GM23248 (cell line): ENCODE measurements around the gene GSG1L2. TPM values are rescaled to one million over a fixed set of nuclear protein-coding genes. Genes with fewer than 3 reads are reported as not detected.

Experiments
- DNase-seq: peaks from one replicate; pipeline ENCODE4 v3.0.0-alpha.2; 2015
- H2AFZ ChIP-seq: fragments of 200-600 bp; sonication (generic); 2 replicates; pipeline ENCODE4 v1.6.1; 2016; ENCODE audit warnings: antibody characterized with exemption
- H3F3A ChIP-seq: fragments of 200-600 bp; sonication (generic); 2 replicates; pipeline ENCODE4 v1.6.1; 2016; ENCODE audit warnings: mild to moderate bottlenecking, antibody characterized with exemption, mixed run types; ENCODE audit not compliant: insufficient read depth
- H3K27ac ChIP-seq: fragments of 200-600 bp; sonication (generic); 2 replicates; pipeline ENCODE4 v1.5.1; 2016; ENCODE audit warnings: mild to moderate bottlenecking
- H3K27me3 ChIP-seq: fragments of 200-600 bp; sonication (generic); replicated peaks from 2 replicates; pipeline ENCODE4 v1.6.1; 2016; ENCODE audit warnings: mild to moderate bottlenecking; ENCODE audit not compliant: insufficient read depth
- H3K36me3 ChIP-seq: fragments of 200-600 bp; sonication (generic); 2 replicates; pipeline ENCODE4 v1.6.1; 2016; ENCODE audit warnings: low read depth, mild to moderate bottlenecking
- H3K4me1 ChIP-seq: fragments of 200-600 bp; sonication (generic); 2 replicates; pipeline ENCODE4 v1.6.1; 2016; ENCODE audit warnings: mild to moderate bottlenecking; ENCODE audit not compliant: insufficient read depth
- H3K4me2 ChIP-seq: fragments of 200-600 bp; sonication (generic); one replicate; pipeline ENCODE4 v1.6.1; 2016; ENCODE audit warnings: mild to moderate bottlenecking; ENCODE audit not compliant: unreplicated experiment
- H3K4me3 ChIP-seq: fragments of 200-600 bp; sonication (generic); 2 replicates; pipeline ENCODE4 v1.5.1; 2016; ENCODE audit warnings: mild to moderate bottlenecking
- H3K79me2 ChIP-seq: fragments of 200-600 bp; sonication (generic); 2 replicates; pipeline ENCODE4 v1.6.1; 2016; ENCODE audit warnings: mild to moderate bottlenecking; ENCODE audit not compliant: insufficient read depth
- H3K9ac ChIP-seq: fragments of 200-600 bp; sonication (generic); 2 replicates; pipeline ENCODE4 v1.6.1; 2016; ENCODE audit warnings: mild to moderate bottlenecking
- H3K9me2 ChIP-seq: fragments of 200-600 bp; sonication (generic); 2 replicates; pipeline ENCODE4 v1.6.1; 2016; ENCODE audit warnings: mixed run types, mild to moderate bottlenecking, moderate library complexity; ENCODE audit not compliant: insufficient read depth
- H3K9me3 ChIP-seq: fragments of 200-600 bp; sonication (generic); one replicate; pipeline ENCODE4 v1.6.1; 2017; ENCODE audit warnings: low read depth
- H4K20me1 ChIP-seq: fragments of 200-600 bp; sonication (generic); 2 replicates; pipeline ENCODE4 v1.6.0; 2016; ENCODE audit not compliant: insufficient read depth
- EZH2 ChIP-seq: fragments of 200-600 bp; sonication (generic); IDR thresholded peaks from 2 replicates; pipeline ENCODE4 v1.6.1; 2018; ENCODE audit warnings: antibody characterized with exemption, mild to moderate bottlenecking; ENCODE audit not compliant: insufficient read depth, poor library complexity, severe bottlenecking
- EZH2phosphoT487 ChIP-seq: fragments of 200-600 bp; sonication (generic); IDR thresholded peaks from 2 replicates; pipeline ENCODE4 v1.6.1; 2018; ENCODE audit warnings: antibody characterized with exemption, moderate library complexity, mild to moderate bottlenecking, low read depth; ENCODE audit not compliant: insufficient read depth
- WGBS, 2 experiments: methylation state at CpG; one replicate each; pipeline ENCODE4 v1.1.6; 2015 to 2017; ENCODE audit warnings: low lambda C conversion rate in 2 of 2, low coverage in 1 of 2; ENCODE audit errors: missing lambda C conversion rate in 2 of 2; 5-methylcytosine and 5-hydroxymethylcytosine counted together
- in situ Hi-C: fragments of 300-500 bp; cut with MboI; formaldehyde crosslinking; loops from 2 replicates; pipeline ENCODE4 v1.15.0; 2020
- polyA plus RNA-seq: library from polyadenylated mRNA; unstranded; fragments of >200 nt; fragmentation: Nextera tagmentation; extraction: Ambion mirVana; gene quantifications from 2 replicates; pipeline ENCODE4 v1.2.1, GENCODE V29; 2016
- total RNA-seq: library from RNA; depleted of rRNA; stranded (reverse); fragments of >200 nt; shearing (Covaris generic); gene quantifications from 2 replicates; pipeline ENCODE4 v1.2.3, GENCODE V29; 2014

GSG1L2 gene
- total and polyA plus RNA-seq, 2 experiments from 2014 or later = not detected

- in situ Hi-C loops = no loop called here
- Histone ChIP-seq H3K36me3 (no peaks in the 10 kb centered on the region), H3K4me3 (no peak overlapping the region), H3K27me3 (no peaks in the 10 kb centered on the region; the same call in 1 of the 2 replicates), H3K4me1 (no peaks in the 10 kb centered on the region), H3K9ac (no peak overlapping the region), H3K27ac (no peak overlapping the region), H3K4me2 (no peak overlapping the region), H2AFZ (no peak overlapping the region), H3F3A (no peaks in the 10 kb centered on the region), H3K79me2 (no peaks in the 10 kb centered on the region), H4K20me1 (no peaks in the 10 kb centered on the region), H3K9me2 (no peaks in the 10 kb centered on the region), H3K9me3 (no peaks in the 10 kb centered on the region)
- TF ChIP-seq EZH2 = no peak
- no peak for TF ChIP-seq EZH2phosphoT487
- DNase-seq = no peak
- WGBS, 2 experiments = 34 to 39% methylated on average over 4 of the region's 4 CpGs
These were observed 11.6 kb downstream of the GSG1L2 start for GRCh38 chr17:9810100-9810949.

DNA sequence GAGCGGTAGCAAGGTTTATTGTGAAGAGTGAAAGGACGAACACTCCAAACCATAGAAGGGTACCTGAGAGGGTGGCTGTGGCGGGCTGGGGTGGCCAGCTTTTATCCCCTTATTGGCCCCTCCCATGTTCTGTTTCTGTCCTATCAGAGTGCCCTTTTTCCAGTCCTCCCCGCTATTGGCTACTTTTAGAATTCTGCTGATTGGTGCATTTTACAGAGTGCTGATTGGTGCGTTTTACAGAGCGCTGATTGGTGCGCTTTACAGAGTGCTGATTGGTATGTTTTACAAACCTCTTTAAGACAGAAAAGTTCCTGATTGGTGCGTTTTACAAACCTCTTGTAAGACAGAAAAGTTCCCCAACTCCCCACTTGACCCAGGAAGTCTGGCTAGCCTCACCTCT lies 12.5 kb downstream of the GSG1L2 start:
- Histone ChIP-seq H3K9me2 (no peaks in the 10 kb centered on the region), H3F3A (no peaks in the 10 kb centered on the region), H3K9ac (no peak overlapping the region), H3K36me3 (no peaks in the 10 kb centered on the region), H3K4me1 (no peaks in the 10 kb centered on the region), H3K4me2 (no peak overlapping the region), H4K20me1 (no peaks in the 10 kb centered on the region), H3K4me3 (no peak overlapping the region), H3K27ac (no peak overlapping the region), H3K9me3 (no peaks in the 10 kb centered on the region), H2AFZ (no peak overlapping the region), H3K27me3 (no peaks in the 10 kb centered on the region; the same call in 1 of the 2 replicates), H3K79me2 (no peaks in the 10 kb centered on the region)
- DNase-seq = no peak
- in situ Hi-C loops = no loop called here
- TF ChIP-seq EZH2phosphoT487 (no peak), EZH2 (no peak)
- 70 to 74% methylated on average over 8 of the region's 8 CpGs for WGBS, 2 experiments

DNA sequence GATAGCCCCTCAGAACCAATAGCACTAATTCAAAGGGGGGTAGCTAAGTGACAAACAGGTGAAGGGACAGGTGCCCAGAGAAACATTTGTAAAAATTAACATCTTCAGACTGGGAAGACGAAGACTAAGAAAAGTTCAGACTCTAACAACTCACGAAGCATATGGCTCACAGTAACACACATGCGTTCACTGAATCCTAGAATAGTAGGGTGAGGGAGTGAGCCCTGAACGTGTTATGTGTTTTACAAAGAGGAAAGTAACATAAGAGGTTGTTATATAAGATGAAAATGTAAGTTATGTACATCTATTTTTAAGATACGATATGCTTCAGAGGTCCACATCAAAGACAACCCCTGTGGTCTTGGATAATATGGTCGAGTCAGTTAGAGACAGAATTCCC lies 15.2 kb downstream of the GSG1L2 start:
- Histone ChIP-seq H3K9ac (no peak overlapping the region), H3K27ac (no peak overlapping the region), H3K4me2 (no peak overlapping the region), H2AFZ (no peak overlapping the region), H3K27me3 (peaks cover 5% of the 10 kb centered on the region), H3K9me2 (no peaks in the 10 kb centered on the region), H3K79me2 (no peaks in the 10 kb centered on the region), H3F3A (no peaks in the 10 kb centered on the region), H3K36me3 (no peaks in the 10 kb centered on the region), H4K20me1 (no peaks in the 10 kb centered on the region), H3K4me3 (no peak overlapping the region), H3K4me1 (no peaks in the 10 kb centered on the region), H3K9me3 (no peaks in the 10 kb centered on the region)
- in situ Hi-C loops = no loop called here
- WGBS, 2 experiments = 21 to 24% methylated on average over 6 of the region's 6 CpGs
- TF ChIP-seq EZH2phosphoT487 (no peak), EZH2 (no peak)
- no peak for DNase-seq

- no peaks in the 10 kb centered on the region for H3K79me2 ChIP-seq
- H3K9ac ChIP-seq = no peak overlapping the region
- TF ChIP-seq EZH2 (no peak), EZH2phosphoT487 (no peak)
- H4K20me1 ChIP-seq = no peaks in the 10 kb centered on the region
- no peaks in the 10 kb centered on the region for H3K9me3 ChIP-seq
- no peak overlapping the region for H3K27ac ChIP-seq
- no peaks in the 10 kb centered on the region for H3K36me3 ChIP-seq
- WGBS, 2 experiments = 30 to 43% methylated on average over 4 of the region's 4 CpGs
- no peak overlapping the region for H3K4me3 ChIP-seq
- no peaks in the 10 kb centered on the region for H3K9me2 ChIP-seq
- no peak overlapping the region for H2AFZ ChIP-seq
- H3K27me3 ChIP-seq = peaks cover 5% of the 10 kb centered on the region
- no peak for DNase-seq
- in situ Hi-C loops = no loop called here
- no peaks in the 10 kb centered on the region for H3K4me1 ChIP-seq
- H3F3A ChIP-seq = no peaks in the 10 kb centered on the region
- no peak overlapping the region for H3K4me2 ChIP-seq
These were observed 16.1 kb downstream of the GSG1L2 start for GRCh38 chr17:9805769-9806168.
